Measurements from ENCODE around the gene CFAP77.

DNA sequence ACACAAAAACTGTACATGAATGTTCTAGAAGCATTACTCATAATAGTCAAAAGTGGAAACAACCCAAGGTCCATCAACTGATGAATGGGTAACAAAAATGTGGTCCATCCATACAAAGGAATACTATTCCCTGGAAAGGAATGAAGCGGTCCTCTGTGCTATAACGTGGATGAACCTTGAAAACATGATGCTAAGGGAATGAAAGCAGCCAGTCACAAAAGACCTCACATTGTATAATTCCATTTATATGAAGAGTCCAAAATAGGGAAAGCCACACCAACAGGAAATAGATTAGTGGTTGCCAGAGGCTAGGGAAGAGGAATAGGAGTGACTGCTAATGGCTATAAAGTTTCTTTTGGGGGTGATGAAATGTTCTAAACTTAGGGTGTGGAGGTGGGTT, 149.7 kb downstream of the CFAP77 start:
- TF ChIP-seq, protein P1, sequence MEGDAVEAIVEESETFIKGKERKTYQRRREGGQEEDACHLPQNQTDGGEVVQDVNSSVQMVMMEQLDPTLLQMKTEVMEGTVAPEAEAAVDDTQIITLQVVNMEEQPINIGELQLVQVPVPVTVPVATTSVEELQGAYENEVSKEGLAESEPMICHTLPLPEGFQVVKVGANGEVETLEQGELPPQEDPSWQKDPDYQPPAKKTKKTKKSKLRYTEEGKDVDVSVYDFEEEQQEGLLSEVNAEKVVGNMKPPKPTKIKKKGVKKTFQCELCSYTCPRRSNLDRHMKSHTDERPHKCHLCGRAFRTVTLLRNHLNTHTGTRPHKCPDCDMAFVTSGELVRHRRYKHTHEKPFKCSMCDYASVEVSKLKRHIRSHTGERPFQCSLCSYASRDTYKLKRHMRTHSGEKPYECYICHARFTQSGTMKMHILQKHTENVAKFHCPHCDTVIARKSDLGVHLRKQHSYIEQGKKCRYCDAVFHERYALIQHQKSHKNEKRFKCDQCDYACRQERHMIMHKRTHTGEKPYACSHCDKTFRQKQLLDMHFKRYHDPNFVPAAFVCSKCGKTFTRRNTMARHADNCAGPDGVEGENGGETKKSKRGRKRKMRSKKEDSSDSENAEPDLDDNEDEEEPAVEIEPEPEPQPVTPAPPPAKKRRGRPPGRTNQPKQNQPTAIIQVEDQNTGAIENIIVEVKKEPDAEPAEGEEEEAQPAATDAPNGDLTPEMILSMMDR (IDR thresholded peaks at IDR 0.05): no peak
- TF ChIP-seq POLR2A (IDR thresholded peaks at IDR 0.05; ENCODE audit: low read depth): no peak
- TF ChIP-seq POLR2AphosphoS5 (IDR thresholded peaks at IDR 0.05): no peak
